ENCODE results near the gene PCSK6. TPM values are rescaled to one million over a fixed set of nuclear protein-coding genes. Genes with fewer than 3 reads are reported as not detected.

PCSK6 gene
- polyA plus RNA-seq, 1 donor from 2014 or later: 1.1 TPM

DNA sequence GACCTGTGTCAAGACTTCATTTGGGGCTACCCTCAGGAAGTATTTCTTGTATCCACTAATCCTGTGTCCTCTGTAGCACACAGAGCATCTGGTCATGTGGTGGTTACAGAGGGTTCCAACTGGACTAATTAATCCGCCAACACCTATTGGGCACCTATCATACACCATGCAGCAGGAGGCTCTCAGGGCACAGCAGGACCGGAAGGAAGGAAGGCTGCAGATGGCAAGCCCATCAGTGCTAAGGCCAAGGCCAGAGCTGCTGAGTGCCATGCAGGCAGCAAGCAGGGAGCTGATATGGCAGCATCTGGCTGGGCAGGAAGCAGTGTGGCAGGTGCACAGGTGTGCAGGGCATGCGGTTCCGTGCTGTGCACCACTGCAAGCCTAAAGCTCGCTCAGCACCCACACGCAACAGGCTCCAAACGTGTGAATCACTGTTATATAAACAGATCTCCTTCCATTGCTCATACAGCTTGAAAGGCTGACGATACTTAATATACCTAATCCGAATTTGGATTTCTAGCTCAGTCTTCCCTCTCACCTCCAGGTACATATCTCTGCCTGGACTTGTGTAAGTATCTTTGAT lies 130.1 kb downstream of the PCSK6 start:
- H3K9me2 ChIP-seq (ENCODE audit: insufficient read depth, low read length): no peaks in the 10 kb centered on the region
- no peaks in the 10 kb centered on the region for H3K27me3 ChIP-seq (ENCODE audit: insufficient read depth, low read depth, low read length)
- H2AFZ ChIP-seq (ENCODE audit: low read depth, low read length): no peak overlapping the region
- no peaks in the 10 kb centered on the region for H3K79me2 ChIP-seq (replicated peaks; ENCODE audit: insufficient read depth, low read length)
- TF ChIP-seq RAD21 (conservative IDR thresholded peaks at IDR 0.05): no peak
- TF ChIP-seq EZH2 (IDR thresholded peaks at IDR 0.05; ENCODE audit: borderline replicate concordance, insufficient read depth, low read length, poor library complexity, severe bottlenecking): no peak
- TF ChIP-seq, protein P1, sequence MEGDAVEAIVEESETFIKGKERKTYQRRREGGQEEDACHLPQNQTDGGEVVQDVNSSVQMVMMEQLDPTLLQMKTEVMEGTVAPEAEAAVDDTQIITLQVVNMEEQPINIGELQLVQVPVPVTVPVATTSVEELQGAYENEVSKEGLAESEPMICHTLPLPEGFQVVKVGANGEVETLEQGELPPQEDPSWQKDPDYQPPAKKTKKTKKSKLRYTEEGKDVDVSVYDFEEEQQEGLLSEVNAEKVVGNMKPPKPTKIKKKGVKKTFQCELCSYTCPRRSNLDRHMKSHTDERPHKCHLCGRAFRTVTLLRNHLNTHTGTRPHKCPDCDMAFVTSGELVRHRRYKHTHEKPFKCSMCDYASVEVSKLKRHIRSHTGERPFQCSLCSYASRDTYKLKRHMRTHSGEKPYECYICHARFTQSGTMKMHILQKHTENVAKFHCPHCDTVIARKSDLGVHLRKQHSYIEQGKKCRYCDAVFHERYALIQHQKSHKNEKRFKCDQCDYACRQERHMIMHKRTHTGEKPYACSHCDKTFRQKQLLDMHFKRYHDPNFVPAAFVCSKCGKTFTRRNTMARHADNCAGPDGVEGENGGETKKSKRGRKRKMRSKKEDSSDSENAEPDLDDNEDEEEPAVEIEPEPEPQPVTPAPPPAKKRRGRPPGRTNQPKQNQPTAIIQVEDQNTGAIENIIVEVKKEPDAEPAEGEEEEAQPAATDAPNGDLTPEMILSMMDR (IDR thresholded peaks at IDR 0.05; ENCODE audit: poor library complexity, severe bottlenecking): no peak
- no peak for TF ChIP-seq POLR2AphosphoS5 (IDR thresholded peaks at IDR 0.05)
- no peak for TF ChIP-seq EP300 (conservative IDR thresholded peaks at IDR 0.05; ENCODE audit: poor library complexity, severe bottlenecking)
- TF ChIP-seq TAF1 (IDR thresholded peaks at IDR 0.05; ENCODE audit: low read depth): no peak
- TF ChIP-seq, protein P2, sequence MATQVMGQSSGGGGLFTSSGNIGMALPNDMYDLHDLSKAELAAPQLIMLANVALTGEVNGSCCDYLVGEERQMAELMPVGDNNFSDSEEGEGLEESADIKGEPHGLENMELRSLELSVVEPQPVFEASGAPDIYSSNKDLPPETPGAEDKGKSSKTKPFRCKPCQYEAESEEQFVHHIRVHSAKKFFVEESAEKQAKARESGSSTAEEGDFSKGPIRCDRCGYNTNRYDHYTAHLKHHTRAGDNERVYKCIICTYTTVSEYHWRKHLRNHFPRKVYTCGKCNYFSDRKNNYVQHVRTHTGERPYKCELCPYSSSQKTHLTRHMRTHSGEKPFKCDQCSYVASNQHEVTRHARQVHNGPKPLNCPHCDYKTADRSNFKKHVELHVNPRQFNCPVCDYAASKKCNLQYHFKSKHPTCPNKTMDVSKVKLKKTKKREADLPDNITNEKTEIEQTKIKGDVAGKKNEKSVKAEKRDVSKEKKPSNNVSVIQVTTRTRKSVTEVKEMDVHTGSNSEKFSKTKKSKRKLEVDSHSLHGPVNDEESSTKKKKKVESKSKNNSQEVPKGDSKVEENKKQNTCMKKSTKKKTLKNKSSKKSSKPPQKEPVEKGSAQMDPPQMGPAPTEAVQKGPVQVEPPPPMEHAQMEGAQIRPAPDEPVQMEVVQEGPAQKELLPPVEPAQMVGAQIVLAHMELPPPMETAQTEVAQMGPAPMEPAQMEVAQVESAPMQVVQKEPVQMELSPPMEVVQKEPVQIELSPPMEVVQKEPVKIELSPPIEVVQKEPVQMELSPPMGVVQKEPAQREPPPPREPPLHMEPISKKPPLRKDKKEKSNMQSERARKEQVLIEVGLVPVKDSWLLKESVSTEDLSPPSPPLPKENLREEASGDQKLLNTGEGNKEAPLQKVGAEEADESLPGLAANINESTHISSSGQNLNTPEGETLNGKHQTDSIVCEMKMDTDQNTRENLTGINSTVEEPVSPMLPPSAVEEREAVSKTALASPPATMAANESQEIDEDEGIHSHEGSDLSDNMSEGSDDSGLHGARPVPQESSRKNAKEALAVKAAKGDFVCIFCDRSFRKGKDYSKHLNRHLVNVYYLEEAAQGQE (IDR thresholded peaks at IDR 0.05; ENCODE audit: borderline replicate concordance): no peak
- no peak for TF ChIP-seq SMC3 (conservative IDR thresholded peaks at IDR 0.05; ENCODE audit: poor library complexity)
- TF ChIP-seq MXI1 (conservative IDR thresholded peaks at IDR 0.05; ENCODE audit: poor library complexity, severe bottlenecking): no peak
- no peaks in the 10 kb centered on the region for H3K36me3 ChIP-seq (ENCODE audit: insufficient read depth, low read length)
- H3K27ac ChIP-seq (ENCODE audit: low read length): no peak overlapping the region
- no peak overlapping the region for H3K9ac ChIP-seq (ENCODE audit: low read length)
- H3K4me3 ChIP-seq (ENCODE audit: low read length): no peak overlapping the region
- no peaks in the 10 kb centered on the region for H3F3A ChIP-seq (ENCODE audit: insufficient read depth, low read length, poor library complexity, severe bottlenecking)
- H4K20me1 ChIP-seq (ENCODE audit: insufficient read depth): no peaks in the 10 kb centered on the region
- no peaks in the 10 kb centered on the region for H3K9me3 ChIP-seq (ENCODE audit: low read length)
- no peak overlapping the region for H3K4me2 ChIP-seq (ENCODE audit: low read length)

DNA sequence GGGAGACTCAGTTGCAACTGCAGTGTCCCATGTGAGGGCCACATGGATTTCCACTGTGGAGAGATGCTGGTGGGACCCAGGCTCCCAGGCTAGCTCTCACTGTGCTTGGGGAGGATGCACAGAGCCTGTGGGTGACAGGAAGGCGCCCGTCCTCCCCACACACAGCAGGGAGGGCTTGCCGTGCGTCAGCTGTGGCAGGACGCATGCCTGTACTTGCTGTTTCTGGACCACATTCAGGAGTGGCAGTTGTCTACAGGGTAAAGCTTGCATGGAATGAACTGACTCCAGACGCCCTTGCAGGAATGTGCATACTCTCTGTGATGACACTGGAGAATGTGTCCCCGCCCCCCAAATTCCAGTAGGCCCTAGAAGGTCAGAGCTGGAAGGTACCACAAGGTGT lies 130.6 kb downstream of the PCSK6 start:
- no peaks in the 10 kb centered on the region for H3K9me2 ChIP-seq (ENCODE audit: insufficient read depth, low read length)

More for the DNA sequence above, 130.6 kb downstream of the PCSK6 start:
- no peak overlapping the region for H3K4me2 ChIP-seq (ENCODE audit: low read length)
- H3K27ac ChIP-seq (ENCODE audit: low read length): no peak overlapping the region
- H2AFZ ChIP-seq (ENCODE audit: low read depth, low read length): no peak overlapping the region
- H3K4me3 ChIP-seq (ENCODE audit: low read length): no peak overlapping the region
- H3K79me2 ChIP-seq (replicated peaks; ENCODE audit: insufficient read depth, low read length): no peaks in the 10 kb centered on the region
- no peaks in the 10 kb centered on the region for H3K9me3 ChIP-seq (ENCODE audit: low read length)
- H3K9ac ChIP-seq (ENCODE audit: low read length): no peak overlapping the region
- TF ChIP-seq, protein P2 (IDR thresholded peaks at IDR 0.05; ENCODE audit: borderline replicate concordance): no peak
- TF ChIP-seq MXI1 (conservative IDR thresholded peaks at IDR 0.05; ENCODE audit: poor library complexity, severe bottlenecking) (no peak), RAD21 (conservative IDR thresholded peaks at IDR 0.05) (no peak), EZH2 (IDR thresholded peaks at IDR 0.05; ENCODE audit: borderline replicate concordance, insufficient read depth, low read length, poor library complexity, severe bottlenecking) (no peak), SMC3 (conservative IDR thresholded peaks at IDR 0.05; ENCODE audit: poor library complexity) (no peak), EP300 (conservative IDR thresholded peaks at IDR 0.05; ENCODE audit: poor library complexity, severe bottlenecking) (no peak), TAF1 (IDR thresholded peaks at IDR 0.05; ENCODE audit: low read depth) (no peak), POLR2AphosphoS5 (IDR thresholded peaks at IDR 0.05) (no peak)
- TF ChIP-seq, protein P1 (IDR thresholded peaks at IDR 0.05; ENCODE audit: poor library complexity, severe bottlenecking): no peak
- no peaks in the 10 kb centered on the region for H3F3A ChIP-seq (ENCODE audit: insufficient read depth, low read length, poor library complexity, severe bottlenecking)
- no peaks in the 10 kb centered on the region for H3K27me3 ChIP-seq (ENCODE audit: insufficient read depth, low read depth, low read length)
- no peaks in the 10 kb centered on the region for H4K20me1 ChIP-seq (ENCODE audit: insufficient read depth)
- no peaks in the 10 kb centered on the region for H3K36me3 ChIP-seq (ENCODE audit: insufficient read depth, low read length)

Measured in neural cell (in vitro differentiated cells).